ENCODE measurements around the gene NCKAP5L. TPM values are rescaled to one million over a fixed set of nuclear protein-coding genes. Genes with fewer than 3 reads are reported as not detected.

NCKAP5L gene, protein sequence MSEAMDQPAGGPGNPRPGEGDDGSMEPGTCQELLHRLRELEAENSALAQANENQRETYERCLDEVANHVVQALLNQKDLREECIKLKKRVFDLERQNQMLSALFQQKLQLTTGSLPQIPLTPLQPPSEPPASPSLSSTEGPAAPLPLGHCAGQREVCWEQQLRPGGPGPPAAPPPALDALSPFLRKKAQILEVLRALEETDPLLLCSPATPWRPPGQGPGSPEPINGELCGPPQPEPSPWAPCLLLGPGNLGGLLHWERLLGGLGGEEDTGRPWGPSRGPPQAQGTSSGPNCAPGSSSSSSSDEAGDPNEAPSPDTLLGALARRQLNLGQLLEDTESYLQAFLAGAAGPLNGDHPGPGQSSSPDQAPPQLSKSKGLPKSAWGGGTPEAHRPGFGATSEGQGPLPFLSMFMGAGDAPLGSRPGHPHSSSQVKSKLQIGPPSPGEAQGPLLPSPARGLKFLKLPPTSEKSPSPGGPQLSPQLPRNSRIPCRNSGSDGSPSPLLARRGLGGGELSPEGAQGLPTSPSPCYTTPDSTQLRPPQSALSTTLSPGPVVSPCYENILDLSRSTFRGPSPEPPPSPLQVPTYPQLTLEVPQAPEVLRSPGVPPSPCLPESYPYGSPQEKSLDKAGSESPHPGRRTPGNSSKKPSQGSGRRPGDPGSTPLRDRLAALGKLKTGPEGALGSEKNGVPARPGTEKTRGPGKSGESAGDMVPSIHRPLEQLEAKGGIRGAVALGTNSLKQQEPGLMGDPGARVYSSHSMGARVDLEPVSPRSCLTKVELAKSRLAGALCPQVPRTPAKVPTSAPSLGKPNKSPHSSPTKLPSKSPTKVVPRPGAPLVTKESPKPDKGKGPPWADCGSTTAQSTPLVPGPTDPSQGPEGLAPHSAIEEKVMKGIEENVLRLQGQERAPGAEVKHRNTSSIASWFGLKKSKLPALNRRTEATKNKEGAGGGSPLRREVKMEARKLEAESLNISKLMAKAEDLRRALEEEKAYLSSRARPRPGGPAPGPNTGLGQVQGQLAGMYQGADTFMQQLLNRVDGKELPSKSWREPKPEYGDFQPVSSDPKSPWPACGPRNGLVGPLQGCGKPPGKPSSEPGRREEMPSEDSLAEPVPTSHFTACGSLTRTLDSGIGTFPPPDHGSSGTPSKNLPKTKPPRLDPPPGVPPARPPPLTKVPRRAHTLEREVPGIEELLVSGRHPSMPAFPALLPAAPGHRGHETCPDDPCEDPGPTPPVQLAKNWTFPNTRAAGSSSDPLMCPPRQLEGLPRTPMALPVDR (N-terminal part only)
- total RNA-seq (ENCODE audit: unreplicated experiment) = 64.3 TPM
- long read RNA-seq, partial matches to known transcripts = 5 of 6 reads
- long read RNA-seq, other reads (novel, unspliced or antisense) = 1 of 6 reads

DNA sequence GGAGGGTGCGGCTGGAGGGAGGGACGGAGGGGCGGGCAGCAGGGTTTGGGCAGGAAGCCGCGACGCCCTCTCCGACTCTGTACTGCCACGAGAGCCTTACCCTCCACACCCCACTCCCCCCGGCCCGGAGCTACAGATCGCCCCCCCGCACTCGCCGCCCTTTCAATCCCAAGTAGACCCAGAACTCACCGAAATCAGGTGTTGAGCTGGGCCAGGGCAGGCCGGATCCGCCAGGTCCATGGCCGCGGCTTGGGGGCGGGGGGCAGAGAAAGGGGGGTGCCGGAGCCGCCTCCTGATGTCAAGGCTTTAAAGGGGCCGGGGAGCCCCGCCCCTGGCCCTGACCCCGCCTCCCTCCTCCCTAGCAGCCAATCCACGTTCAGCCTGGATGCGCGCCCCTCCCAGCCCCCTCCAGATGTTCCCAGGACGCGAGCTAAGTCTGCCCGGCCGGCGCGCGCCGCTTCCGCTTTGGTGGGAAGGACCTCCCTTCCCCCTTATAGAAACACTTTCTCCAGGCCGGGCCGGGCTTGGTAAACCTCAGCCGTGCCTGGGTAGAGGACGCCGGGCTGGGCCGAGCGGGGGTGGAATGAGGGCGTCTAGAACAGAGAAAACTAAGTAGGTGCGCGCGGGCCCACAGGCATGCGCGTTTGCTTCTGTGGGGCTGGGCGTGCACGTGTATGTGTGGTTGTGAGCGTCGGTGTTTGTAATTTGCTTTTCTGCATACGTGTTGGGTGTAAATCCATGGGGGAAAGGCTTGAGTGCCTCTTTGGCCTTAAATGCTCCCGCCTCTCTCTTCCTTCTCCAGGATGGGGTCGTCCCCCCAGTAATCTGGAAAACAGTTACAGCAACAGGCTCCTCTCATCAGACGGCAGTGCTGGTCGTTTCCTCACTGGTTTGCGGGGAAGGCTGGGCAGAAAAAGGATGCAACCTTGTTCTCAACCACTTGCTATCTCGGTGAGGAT lies at the start of gene NCKAP5L:
NCKAP5L (minus strand) TSS at position 281 of the 959 bp plus-strand sequence. CDS start 24,369 bp downstream, outside the sequence.
- H3K4me1 Mint-ChIP-seq (ENCODE audit: low read depth, unreplicated experiment) = peaks cover 39% of the 10 kb centered on the region
- no peaks in the 10 kb centered on the region for H3K36me3 Mint-ChIP-seq (ENCODE audit: unreplicated experiment)
- peaks cover 4% of the 10 kb centered on the region for H3K27me3 Mint-ChIP-seq (ENCODE audit: unreplicated experiment)
- H3K9me3 Mint-ChIP-seq (ENCODE audit: unreplicated experiment) = peaks cover 12% of the 10 kb centered on the region
- peak within 1 kb of the TSS; percentile 99 for H3K4me3 Mint-ChIP-seq (ENCODE audit: unreplicated experiment)
- H3K27ac Mint-ChIP-seq (ENCODE audit: unreplicated experiment) = peak within 1 kb of the TSS; percentile 94
- TF ChIP-seq, protein P1, sequence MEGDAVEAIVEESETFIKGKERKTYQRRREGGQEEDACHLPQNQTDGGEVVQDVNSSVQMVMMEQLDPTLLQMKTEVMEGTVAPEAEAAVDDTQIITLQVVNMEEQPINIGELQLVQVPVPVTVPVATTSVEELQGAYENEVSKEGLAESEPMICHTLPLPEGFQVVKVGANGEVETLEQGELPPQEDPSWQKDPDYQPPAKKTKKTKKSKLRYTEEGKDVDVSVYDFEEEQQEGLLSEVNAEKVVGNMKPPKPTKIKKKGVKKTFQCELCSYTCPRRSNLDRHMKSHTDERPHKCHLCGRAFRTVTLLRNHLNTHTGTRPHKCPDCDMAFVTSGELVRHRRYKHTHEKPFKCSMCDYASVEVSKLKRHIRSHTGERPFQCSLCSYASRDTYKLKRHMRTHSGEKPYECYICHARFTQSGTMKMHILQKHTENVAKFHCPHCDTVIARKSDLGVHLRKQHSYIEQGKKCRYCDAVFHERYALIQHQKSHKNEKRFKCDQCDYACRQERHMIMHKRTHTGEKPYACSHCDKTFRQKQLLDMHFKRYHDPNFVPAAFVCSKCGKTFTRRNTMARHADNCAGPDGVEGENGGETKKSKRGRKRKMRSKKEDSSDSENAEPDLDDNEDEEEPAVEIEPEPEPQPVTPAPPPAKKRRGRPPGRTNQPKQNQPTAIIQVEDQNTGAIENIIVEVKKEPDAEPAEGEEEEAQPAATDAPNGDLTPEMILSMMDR (IDR thresholded peaks at IDR 0.05; ENCODE audit: partially characterized antibody, unreplicated experiment) = no peak
- peak; percentile 96 for DNase-seq

DNA sequence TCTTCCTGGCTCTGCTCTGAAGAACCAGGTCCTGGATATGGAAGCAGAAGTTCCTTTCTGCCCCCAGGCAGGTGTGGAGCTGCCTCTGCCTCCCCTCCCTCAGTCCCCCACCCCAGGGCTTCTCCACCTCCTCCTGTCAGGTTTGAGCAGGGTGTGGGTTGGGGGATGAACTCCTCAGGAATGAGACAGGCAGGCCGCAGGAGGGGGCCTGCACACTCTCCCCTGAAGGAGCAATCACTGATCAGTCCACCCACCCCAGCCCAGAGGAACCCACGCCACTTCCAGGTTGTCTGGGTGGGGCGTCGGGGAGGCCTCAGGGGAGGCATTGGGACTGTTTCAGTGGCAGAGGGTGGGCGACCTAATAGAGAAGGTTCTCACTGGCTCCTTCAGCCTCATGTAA lies 48.9 kb upstream of the NCKAP5L start:
- Mint-ChIP-seq H3K36me3 (ENCODE audit: unreplicated experiment) (no peaks in the 10 kb centered on the region), H3K27ac (ENCODE audit: unreplicated experiment) (no peak overlapping the region), H3K27me3 (ENCODE audit: unreplicated experiment) (peaks cover 11% of the 10 kb centered on the region), H3K9me3 (ENCODE audit: unreplicated experiment) (peaks cover 19% of the 10 kb centered on the region), H3K4me1 (ENCODE audit: low read depth, unreplicated experiment) (peaks cover 3% of the 10 kb centered on the region), H3K4me3 (ENCODE audit: unreplicated experiment) (no peak overlapping the region)
- no peak for DNase-seq
- TF ChIP-seq, protein P1 (IDR thresholded peaks at IDR 0.05; ENCODE audit: partially characterized antibody, unreplicated experiment) = no peak

DNA sequence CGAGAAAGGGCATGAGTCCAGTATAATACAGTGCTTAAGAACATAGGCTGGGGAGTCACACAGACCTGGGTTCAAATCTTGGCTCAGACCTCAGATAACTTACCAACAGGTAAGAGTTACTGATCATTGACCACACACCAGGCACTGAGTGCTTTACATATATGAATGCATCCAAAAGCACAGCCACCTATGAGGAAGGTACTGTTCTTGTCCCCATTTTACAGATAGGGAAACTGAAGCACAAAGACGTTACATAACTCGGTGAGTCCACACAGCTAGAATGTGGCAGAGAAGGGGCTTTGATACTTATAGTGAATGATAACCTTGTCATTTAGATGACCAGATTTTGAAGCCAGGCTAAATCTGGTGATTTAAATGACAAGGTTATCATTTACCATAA lies 47.9 kb upstream of the NCKAP5L start:
- no peak overlapping the region for H3K27ac Mint-ChIP-seq (ENCODE audit: unreplicated experiment)
- H3K4me3 Mint-ChIP-seq (ENCODE audit: unreplicated experiment) = no peak overlapping the region
- TF ChIP-seq, protein P1 (IDR thresholded peaks at IDR 0.05; ENCODE audit: partially characterized antibody, unreplicated experiment) = no peak
- no peaks in the 10 kb centered on the region for H3K36me3 Mint-ChIP-seq (ENCODE audit: unreplicated experiment)
- peaks cover 3% of the 10 kb centered on the region for H3K4me1 Mint-ChIP-seq (ENCODE audit: low read depth, unreplicated experiment)
- H3K9me3 Mint-ChIP-seq (ENCODE audit: unreplicated experiment) = peaks cover 19% of the 10 kb centered on the region
- H3K27me3 Mint-ChIP-seq (ENCODE audit: unreplicated experiment) = peaks cover 12% of the 10 kb centered on the region
- DNase-seq = no peak

DNA sequence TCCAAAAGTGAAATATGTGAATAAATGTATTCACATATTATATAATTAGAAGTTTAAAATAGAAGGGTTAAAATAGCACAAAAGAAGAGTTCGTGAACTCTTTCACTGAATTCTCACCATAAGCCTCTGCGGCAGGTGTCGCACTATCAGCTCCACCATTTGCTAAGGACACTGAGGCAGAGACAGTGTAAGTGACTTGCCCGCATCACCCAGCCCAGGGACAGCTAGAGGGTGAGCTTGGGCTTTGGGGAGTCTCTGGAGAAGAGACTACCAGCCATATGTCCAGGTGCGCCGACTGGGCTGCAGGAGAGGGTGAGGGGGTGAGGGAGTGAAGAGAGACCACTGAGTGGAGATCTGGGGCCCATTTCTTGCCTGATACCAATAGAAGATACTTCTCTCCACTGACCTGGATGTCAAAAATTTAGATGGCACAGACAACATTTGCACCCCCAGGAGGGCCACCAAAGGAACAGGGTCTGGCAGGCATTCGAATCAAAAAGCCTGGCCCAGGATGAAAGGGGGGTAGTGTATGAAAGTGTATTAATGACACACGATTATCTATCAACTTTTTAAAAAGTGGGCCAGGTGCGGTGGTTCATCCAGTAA lies 47.0 kb upstream of the NCKAP5L start:
- DNase-seq = no peak
- Mint-ChIP-seq H3K36me3 (ENCODE audit: unreplicated experiment) (no peaks in the 10 kb centered on the region), H3K27ac (ENCODE audit: unreplicated experiment) (no peak overlapping the region), H3K9me3 (ENCODE audit: unreplicated experiment) (peaks cover 18% of the 10 kb centered on the region), H3K4me1 (ENCODE audit: low read depth, unreplicated experiment) (peaks cover 6% of the 10 kb centered on the region), H3K4me3 (ENCODE audit: unreplicated experiment) (no peak overlapping the region), H3K27me3 (ENCODE audit: unreplicated experiment) (peaks cover 14% of the 10 kb centered on the region)
- TF ChIP-seq, protein P1 (IDR thresholded peaks at IDR 0.05; ENCODE audit: partially characterized antibody, unreplicated experiment) = no peak

All from glutamatergic neuron (in vitro differentiated cells).